Caco-2 (cell line): Measurements from ENCODE around the gene DIS3L2. TPM values are rescaled to one million over a fixed set of nuclear protein-coding genes. Genes with fewer than 3 reads are reported as not detected.

Source experiments
- BruUV-seq: library from RNA; stranded (reverse); fragments of 400-500 nt; replicated peaks from 2 replicates; lab custom pipeline; 2021; lab: Mats Ljungman, UMichigan
- CTCF ChIA-PET: fragments of 300-600 bp; sonication (Branson Sonifier 250); formaldehyde crosslinking; loops from one replicate; lab custom pipeline; 2022; ENCODE audit warnings: antibody characterized with exemption; lab: Charles Lee
- POLR2A ChIA-PET: fragments of 300-600 bp; sonication (Branson Sonifier 250); formaldehyde crosslinking; loops from one replicate; lab custom pipeline; 2022; ENCODE audit warnings: antibody characterized with exemption; lab: Charles Lee
- DNase-seq, 2 experiments: peaks; one replicate each; pipeline versions ENCODE4 v3.0.0 to v3.0.0-alpha.2; 2020 to 2022
- H3K27me3 ChIP-seq: replicated peaks from 2 replicates; pipeline ENCODE4 v1.6.0; 2011; ENCODE audit warnings: low read length; ENCODE audit not compliant: control insufficient read depth, insufficient read depth
- H3K36me3 ChIP-seq: 2 replicates; pipeline ENCODE4 v1.5.1; 2011; ENCODE audit warnings: low read length; ENCODE audit not compliant: control insufficient read depth, insufficient read depth
- H3K4me1 ChIP-seq: fragments of 250-450 bp; sonication (Bioruptor Pico); 2 replicates; pipeline ENCODE4 v1.5.1; 2020; ENCODE audit warnings: mild to moderate bottlenecking
- H3K4me3 ChIP-seq: 2 replicates; pipeline ENCODE4 v1.5.1; 2011; ENCODE audit warnings: low read depth, mild to moderate bottlenecking, control low read depth, low read length
- H3K9me3 ChIP-seq: fragments of 250-450 bp; sonication (Bioruptor Pico); 2 replicates; pipeline ENCODE4 v1.5.1; 2020; ENCODE audit warnings: mild to moderate bottlenecking, moderate library complexity
- H3K27ac Mint-ChIP-seq: one replicate; pipeline ENCODE4 v1.8.0; 2022; ENCODE audit warnings: mixed read lengths; ENCODE audit not compliant: unreplicated experiment
- H3K27me3 Mint-ChIP-seq: one replicate; pipeline ENCODE4 v1.8.0; 2022; ENCODE audit warnings: mixed read lengths; ENCODE audit not compliant: insufficient read depth, unreplicated experiment
- H3K36me3 Mint-ChIP-seq: one replicate; pipeline ENCODE4 v1.8.0; 2022; ENCODE audit warnings: mild to moderate bottlenecking, mixed read lengths; ENCODE audit not compliant: insufficient read depth, unreplicated experiment
- H3K4me1 Mint-ChIP-seq: one replicate; pipeline ENCODE4 v1.8.0; 2022; ENCODE audit warnings: low read depth, mixed read lengths; ENCODE audit not compliant: unreplicated experiment
- H3K4me3 Mint-ChIP-seq: one replicate; pipeline ENCODE4 v1.8.0; 2022; ENCODE audit warnings: mild to moderate bottlenecking, moderate library complexity, mixed read lengths; ENCODE audit not compliant: unreplicated experiment
- H3K9me3 Mint-ChIP-seq: one replicate; pipeline ENCODE4 v1.8.0; 2022; ENCODE audit warnings: mixed read lengths; ENCODE audit not compliant: unreplicated experiment
- intact Hi-C: fragments of 100-400 bp; cut with micrococcal nuclease; formaldehyde crosslinking; loops from one replicate; pipeline ENCODE4 v1.10.0; 2022; ENCODE audit not compliant: unreplicated experiment
- total RNA-seq: library from RNA; stranded (reverse); gene quantifications from 2 replicates; pipeline ENCODE4 v1.2.3, GENCODE V29; 2022
- TF ChIP-seq, protein P1 (sequence below), 2 experiments: fragments of 200-600 bp in 1 of 2; IDR thresholded peaks; 1 replicate in 1 of 2; 2 replicates in 1 of 2; pipeline versions ENCODE4 v1.5.1 to v1.8.0; 2011 to 2022; ENCODE audit warnings: antibody characterized with exemption in 1 of 2, control low read depth in 1 of 2, inconsistent platforms in 1 of 2, low read depth in 1 of 2, low read length in 1 of 2, mild to moderate bottlenecking in 1 of 2, moderate library complexity in 1 of 2; ENCODE audit not compliant: insufficient read depth in 1 of 2, severe bottlenecking in 1 of 2, unreplicated experiment in 1 of 2

The DIS3L2 gene
- total RNA-seq, 1 experiment from 2014 or later: 15.5 TPM

DNA sequence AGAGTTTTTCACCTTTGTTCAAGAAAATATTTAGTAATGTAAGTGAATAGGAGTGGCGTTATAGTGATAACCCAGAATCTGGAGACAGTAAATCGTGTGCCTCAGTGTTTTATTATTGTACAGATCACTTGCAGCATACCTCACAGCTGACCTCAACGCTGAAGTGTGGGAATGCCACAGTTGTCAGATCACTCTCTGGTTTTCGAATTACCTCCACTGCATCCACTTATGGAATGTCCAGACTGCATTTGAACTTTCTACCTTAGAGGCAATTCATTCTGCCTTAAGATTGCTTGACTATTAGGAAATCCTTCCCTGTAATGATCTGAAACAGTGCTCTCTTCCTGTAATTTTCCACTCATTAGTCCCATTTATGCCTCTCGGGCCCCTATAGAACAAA lies 252.5 kb downstream of the DIS3L2 start:
- Histone ChIP-seq H3K27me3 (no peaks in the 10 kb centered on the region), H3K9me3 (no peaks in the 10 kb centered on the region), H3K36me3 (no peaks in the 10 kb centered on the region), H3K4me1 (no peaks in the 10 kb centered on the region), H3K4me3 (no peak overlapping the region)
- Mint-ChIP-seq H3K36me3 (peaks cover 9% of the 10 kb centered on the region), H3K9me3 (no peaks in the 10 kb centered on the region), H3K4me1 (no peaks in the 10 kb centered on the region), H3K4me3 (no peak overlapping the region), H3K27me3 (no peaks in the 10 kb centered on the region), H3K27ac (no peak overlapping the region)
- BruUV-seq: no TSS peak
- TF ChIP-seq, protein P1, sequence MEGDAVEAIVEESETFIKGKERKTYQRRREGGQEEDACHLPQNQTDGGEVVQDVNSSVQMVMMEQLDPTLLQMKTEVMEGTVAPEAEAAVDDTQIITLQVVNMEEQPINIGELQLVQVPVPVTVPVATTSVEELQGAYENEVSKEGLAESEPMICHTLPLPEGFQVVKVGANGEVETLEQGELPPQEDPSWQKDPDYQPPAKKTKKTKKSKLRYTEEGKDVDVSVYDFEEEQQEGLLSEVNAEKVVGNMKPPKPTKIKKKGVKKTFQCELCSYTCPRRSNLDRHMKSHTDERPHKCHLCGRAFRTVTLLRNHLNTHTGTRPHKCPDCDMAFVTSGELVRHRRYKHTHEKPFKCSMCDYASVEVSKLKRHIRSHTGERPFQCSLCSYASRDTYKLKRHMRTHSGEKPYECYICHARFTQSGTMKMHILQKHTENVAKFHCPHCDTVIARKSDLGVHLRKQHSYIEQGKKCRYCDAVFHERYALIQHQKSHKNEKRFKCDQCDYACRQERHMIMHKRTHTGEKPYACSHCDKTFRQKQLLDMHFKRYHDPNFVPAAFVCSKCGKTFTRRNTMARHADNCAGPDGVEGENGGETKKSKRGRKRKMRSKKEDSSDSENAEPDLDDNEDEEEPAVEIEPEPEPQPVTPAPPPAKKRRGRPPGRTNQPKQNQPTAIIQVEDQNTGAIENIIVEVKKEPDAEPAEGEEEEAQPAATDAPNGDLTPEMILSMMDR (IDR thresholded peaks at IDR 0.05; ENCODE audit: insufficient read depth in 1 of 2, low read depth in 1 of 2, low read length in 1 of 2, severe bottlenecking in 1 of 2, unreplicated experiment in 1 of 2): no peak
- no peak for DNase-seq
- CTCF ChIA-PET: no interaction called here
- intact Hi-C loops: no loop called here
- POLR2A ChIA-PET: no interaction called here

DNA sequence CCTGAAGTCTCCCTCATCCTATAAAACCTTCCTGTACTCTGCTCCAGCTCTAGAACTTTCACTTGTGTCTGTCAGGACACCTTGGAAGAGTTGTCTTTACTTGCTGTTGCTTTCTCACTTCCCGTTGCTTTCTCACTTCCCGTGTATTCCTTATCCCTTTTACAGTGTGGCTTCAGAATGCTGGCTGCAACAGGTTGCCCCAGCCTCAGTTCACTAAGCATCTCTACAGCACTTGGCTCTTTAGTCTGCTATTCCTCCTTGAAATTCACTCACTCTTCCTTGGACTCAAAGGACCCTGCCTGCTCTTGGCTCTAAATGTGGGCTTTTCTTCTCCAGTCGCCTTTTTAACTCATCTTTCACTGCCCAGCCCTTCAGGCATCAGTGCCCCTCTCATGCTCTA lies 254.5 kb downstream of the DIS3L2 start:
- Mint-ChIP-seq H3K4me1 (no peaks in the 10 kb centered on the region), H3K27ac (no peak overlapping the region), H3K4me3 (no peak overlapping the region), H3K27me3 (no peaks in the 10 kb centered on the region), H3K36me3 (peaks cover 4% of the 10 kb centered on the region), H3K9me3 (no peaks in the 10 kb centered on the region)
- TF ChIP-seq, protein P1 (IDR thresholded peaks at IDR 0.05; ENCODE audit: insufficient read depth in 1 of 2, low read depth in 1 of 2, low read length in 1 of 2, severe bottlenecking in 1 of 2, unreplicated experiment in 1 of 2): no peak
- H3K36me3 ChIP-seq: no peaks in the 10 kb centered on the region
- H3K27me3 ChIP-seq: no peaks in the 10 kb centered on the region
- DNase-seq: no peak
- BruUV-seq: no TSS peak
- intact Hi-C loops: no loop called here
- ChIA-PET CTCF (no interaction called here), POLR2A (no interaction called here)
- H3K9me3 ChIP-seq: no peaks in the 10 kb centered on the region
- H3K4me1 ChIP-seq: no peaks in the 10 kb centered on the region
- no peak overlapping the region for H3K4me3 ChIP-seq

DNA sequence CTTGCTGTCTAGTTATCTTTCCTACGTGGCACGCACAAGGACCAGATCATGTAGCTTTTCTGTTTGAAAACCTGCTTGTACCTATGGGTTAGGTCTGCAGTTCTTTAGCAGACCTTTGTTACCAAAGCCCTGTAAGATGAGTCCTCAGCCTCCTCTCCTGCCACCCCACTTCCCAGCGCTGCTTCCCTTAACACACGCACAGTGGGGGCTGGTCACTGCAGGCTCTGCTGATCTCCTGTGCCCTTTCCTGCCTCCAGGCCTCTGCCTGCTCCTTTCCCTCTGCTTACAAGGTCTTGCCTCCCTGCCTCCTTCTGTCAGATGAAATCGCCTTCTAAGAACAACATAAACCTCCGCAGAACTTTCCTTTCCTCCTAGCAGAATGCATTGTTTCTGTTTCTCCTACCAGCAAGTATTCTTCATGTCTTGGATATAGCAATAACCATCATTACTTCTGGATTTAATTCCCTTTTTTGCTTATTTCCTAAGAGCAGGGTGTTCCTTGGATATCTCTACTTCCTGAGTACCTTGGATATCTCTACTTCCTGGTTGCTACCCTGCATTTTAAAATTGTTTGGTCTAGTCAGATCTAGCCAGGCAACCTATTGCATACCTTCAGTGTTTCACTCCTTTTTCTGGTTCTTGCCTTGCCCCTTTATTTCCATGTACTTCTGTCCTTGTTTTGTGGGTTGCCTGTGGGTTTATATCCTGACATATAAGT lies 257.4 kb downstream of the DIS3L2 start:
- POLR2A ChIA-PET: no interaction called here
- intact Hi-C loops: no loop called here
- no peak for DNase-seq
- Mint-ChIP-seq H3K27ac (no peak overlapping the region), H3K4me3 (no peak overlapping the region), H3K27me3 (no peaks in the 10 kb centered on the region), H3K9me3 (no peaks in the 10 kb centered on the region), H3K36me3 (no peaks in the 10 kb centered on the region), H3K4me1 (no peaks in the 10 kb centered on the region)
- TF ChIP-seq, protein P1 (IDR thresholded peaks at IDR 0.05; ENCODE audit: insufficient read depth in 1 of 2, low read depth in 1 of 2, low read length in 1 of 2, severe bottlenecking in 1 of 2, unreplicated experiment in 1 of 2): no peak
- CTCF ChIA-PET: no interaction called here
- Histone ChIP-seq H3K27me3 (no peaks in the 10 kb centered on the region), H3K4me1 (no peaks in the 10 kb centered on the region), H3K4me3 (no peak overlapping the region), H3K9me3 (no peaks in the 10 kb centered on the region), H3K36me3 (no peaks in the 10 kb centered on the region)
- BruUV-seq: no TSS peak
